Aortic smooth muscle cell (primary cell): ENCODE results near the gene CD3G. TPM values are rescaled to one million over a fixed set of nuclear protein-coding genes. Genes with fewer than 3 reads are reported as not detected.

Experiments
- total RNA-seq: library from RNA; depleted of rRNA; stranded (reverse); fragments of >200 nt; gene quantifications from 2 replicates; pipeline ENCODE4 v1.2.3, GENCODE V29; 2014

The CD3G gene
- total RNA-seq: not detected in 2 replicates

DNA sequence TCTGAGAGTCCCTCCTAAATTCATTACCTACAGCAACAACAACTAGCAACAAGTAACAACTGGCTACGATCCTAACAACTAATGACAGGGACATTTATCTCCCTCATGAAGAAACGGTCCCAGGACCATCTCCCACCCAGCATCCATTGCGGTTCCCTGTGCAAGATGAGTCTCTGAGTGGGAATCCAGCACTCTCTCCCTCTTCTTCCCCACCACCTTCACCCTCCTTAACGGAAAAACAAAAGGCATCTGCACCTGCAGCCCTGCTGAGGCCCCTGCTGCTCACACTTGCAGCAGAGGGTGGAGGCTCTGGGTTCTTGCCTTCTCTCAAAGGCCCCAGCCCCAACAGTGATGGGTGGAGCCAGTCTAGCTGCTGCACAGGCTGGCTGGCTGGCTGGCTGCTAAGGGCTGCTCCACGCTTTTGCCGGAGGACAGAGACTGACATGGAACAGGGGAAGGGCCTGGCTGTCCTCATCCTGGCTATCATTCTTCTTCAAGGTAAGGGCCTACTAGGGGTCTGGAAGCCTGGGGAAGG is at the start of gene CD3G:
Gene CD3G (plus strand): TSS at position 364 of the 535 bp plus-strand sequence. CDS start 80 bp downstream, at position 444.

DNA sequence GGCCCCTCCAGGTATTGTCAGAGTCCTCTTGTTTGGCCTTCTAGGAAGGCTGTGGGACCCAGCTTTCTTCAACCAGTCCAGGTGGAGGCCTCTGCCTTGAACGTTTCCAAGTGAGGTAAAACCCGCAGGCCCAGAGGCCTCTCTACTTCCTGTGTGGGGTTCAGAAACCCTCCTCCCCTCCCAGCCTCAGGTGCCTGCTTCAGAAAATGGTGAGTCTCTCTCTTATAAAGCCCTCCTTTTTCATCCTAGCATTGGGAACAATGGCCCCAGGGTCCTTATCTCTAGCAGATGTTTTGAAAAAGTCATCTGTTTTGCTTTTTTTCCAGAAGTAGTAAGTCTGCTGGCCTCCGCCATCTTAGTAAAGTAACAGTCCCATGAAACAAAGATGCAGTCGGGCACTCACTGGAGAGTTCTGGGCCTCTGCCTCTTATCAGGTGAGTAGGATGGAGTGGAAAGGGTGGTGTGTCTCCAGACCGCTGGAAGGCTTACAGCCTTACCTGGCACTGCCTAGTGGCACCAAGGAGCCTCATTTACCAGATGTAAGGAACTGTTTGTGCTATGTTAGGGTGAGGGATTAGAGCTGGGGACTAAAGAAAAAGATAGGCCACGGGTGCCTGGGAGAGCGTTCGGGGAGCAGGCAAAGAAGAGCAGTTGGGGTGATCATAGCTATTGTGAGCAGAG is 39.4 kb upstream of the CD3G start, which contains the start of gene CD3E:
Gene CD3E (plus strand): TSS at position 163 of the 681 bp plus-strand sequence. CDS start 223 bp downstream, at position 386.

DNA sequence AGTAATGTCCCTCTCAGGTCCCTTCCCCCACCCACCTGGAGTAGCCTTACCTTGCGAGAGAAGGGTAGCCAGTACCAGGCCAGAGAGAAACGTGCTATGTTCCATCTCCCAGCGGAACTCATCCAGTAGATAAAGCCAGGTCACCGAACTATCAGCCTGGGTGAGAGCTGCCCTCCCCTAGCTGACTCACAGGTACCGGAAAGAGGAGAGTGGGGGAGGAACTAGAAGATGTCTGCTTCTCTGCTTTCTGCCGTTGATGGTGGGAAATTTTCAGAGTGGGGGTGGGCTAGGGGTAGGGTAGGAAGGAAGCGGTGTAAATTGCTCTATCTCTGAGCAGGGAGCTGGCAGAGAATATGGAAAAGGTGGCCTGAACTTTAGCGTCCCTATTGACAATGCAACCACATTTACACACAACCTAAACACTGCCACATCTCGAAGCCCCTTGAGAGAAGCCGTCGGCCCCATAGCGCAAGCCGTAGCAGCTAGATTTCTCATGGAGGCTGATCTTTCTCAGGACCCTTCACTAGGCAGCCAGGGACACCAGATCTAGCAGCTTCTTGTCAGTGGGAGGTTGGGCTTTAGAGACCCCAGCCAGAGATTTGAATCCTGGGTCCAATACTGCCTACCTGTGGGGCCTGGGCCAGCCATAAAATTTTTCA is 1.5 kb upstream of the CD3G start, which contains the start of gene CD3D:
Gene CD3D (minus strand): TSS at position 203 of the 659 bp plus-strand sequence. CDS start 98 bp downstream, at position 105.

DNA sequence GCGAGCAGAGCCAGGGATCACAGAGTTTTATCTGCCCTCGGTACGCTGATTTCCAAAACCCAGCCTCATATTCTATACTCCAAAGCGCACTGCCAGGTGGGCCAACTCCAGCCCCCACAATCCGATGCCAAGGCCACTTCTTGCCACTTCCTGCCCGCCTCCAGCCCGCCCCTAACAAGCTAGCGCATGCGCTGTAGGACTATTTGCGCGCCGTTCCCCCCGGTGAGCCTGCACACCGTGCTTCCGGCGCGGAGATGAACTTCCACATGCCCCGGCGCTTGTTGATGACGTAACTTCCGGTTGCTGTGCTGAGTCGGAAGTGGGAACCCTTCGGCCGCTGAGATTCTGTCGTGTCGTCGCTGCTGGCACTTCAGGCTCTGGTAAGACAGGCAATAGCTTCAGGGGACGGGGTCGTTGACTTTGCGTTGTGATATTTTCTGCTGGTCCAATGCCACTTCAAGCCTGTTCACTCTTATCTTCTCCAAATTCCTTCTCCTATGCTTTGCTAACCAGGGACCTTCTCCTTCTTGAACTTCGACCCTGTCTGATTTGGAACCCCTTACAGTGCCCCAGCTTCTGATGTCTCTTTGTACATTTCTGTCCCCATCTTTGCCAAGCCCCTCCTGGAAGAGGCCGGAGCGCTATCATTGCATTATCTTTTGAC is 15.3 kb downstream of the CD3G start, which contains the start of gene UBE4A:
Gene UBE4A (plus strand): TSS at position 306 of the 664 bp plus-strand sequence. CDS start 5,481 bp downstream, outside the sequence.

GRCh38 chr11:118401151-118401879 is 57.2 kb downstream of the CD3G start, which contains the start of gene ATP5MG:
ATP5MG (plus strand) TSS chr11:118401606; CDS start chr11:118401666, 60 bp downstream.

Other genes starting within 250 kb of the CD3G start
- gene SCN4B, start 191.5 kb upstream of the CD3G start, total RNA-seq: not detected in 2 replicates
- gene SCN2B, start 167.7 kb upstream of the CD3G start, total RNA-seq: not detected in 2 replicates
- not detected in 2 replicates for gene JAML, start 119.3 kb upstream of the CD3G start, total RNA-seq
- gene MPZL3, start 92.0 kb upstream of the CD3G start, total RNA-seq: 0.19 and 0.66 TPM in 2 replicates
- gene MPZL2, start 80.0 kb upstream of the CD3G start, total RNA-seq: 0.56 and 2.0 TPM in 2 replicates
- gene CD3E, start 39.6 kb upstream of the CD3G start, total RNA-seq: not detected in 2 replicates
- not detected in 2 replicates for gene CD3D, start 1.6 kb upstream of the CD3G start, total RNA-seq
- 40.4 and 45.0 TPM in 2 replicates for gene UBE4A, start 15.3 kb downstream of the CD3G start, total RNA-seq
- 107 and 135 TPM in 2 replicates for gene ATP5MG, start 57.3 kb downstream of the CD3G start, total RNA-seq
- 18.4 and 32.8 TPM in 2 replicates for gene KMT2A, start 92.1 kb downstream of the CD3G start, total RNA-seq
- gene TTC36, start 183.1 kb downstream of the CD3G start, total RNA-seq: 0.26 and 0.37 TPM in 2 replicates
- gene TMEM25, start 186.8 kb downstream of the CD3G start, total RNA-seq: 4.6 and 8.0 TPM in 2 replicates
- gene IFT46, start 221.6 kb downstream of the CD3G start, total RNA-seq: 32.8 and 41.7 TPM in 2 replicates
- gene ARCN1, start 228.1 kb downstream of the CD3G start, total RNA-seq: 185 and 203 TPM in 2 replicates